ENCODE results near the gene KRT31.
"Not testable (repeated sequence)": the region's sequence is repeated elsewhere in the genome, so short reads cannot be mapped to it uniquely, and the experiment has no call there.

Gene KRT31

GRCh38 chr17:41417127-41417526 is 19.7 kb upstream of the KRT31 start:
- DNase-seq, result no peak

- DNase-seq, result no peak
Observed at GRCh38 chr17:41416479-41416878, 19.1 kb upstream of the KRT31 start.

GRCh38 chr17:41415833-41416335 is 18.5 kb upstream of the KRT31 start:
- no peak for DNase-seq

- DNase-seq, result no peak
Observed at GRCh38 chr17:41415411-41415810, 18.0 kb upstream of the KRT31 start.

- DNase-seq, result no peak
Observed at GRCh38 chr17:41413982-41414381, 16.6 kb upstream of the KRT31 start.

GRCh38 chr17:41413353-41413957 is 16.0 kb upstream of the KRT31 start:
- no peak for DNase-seq

- no peak for DNase-seq
Observed at GRCh38 chr17:41411072-41411840, 13.8 kb upstream of the KRT31 start.

GRCh38 chr17:41407226-41407625 is 9.8 kb upstream of the KRT31 start:
- DNase-seq, result no peak

- no peak for DNase-seq
Observed at GRCh38 chr17:41406205-41406604, 8.8 kb upstream of the KRT31 start.

GRCh38 chr17:41404024-41404671 is 6.7 kb upstream of the KRT31 start:
- no peak for DNase-seq

- DNase-seq, result no peak
Observed at GRCh38 chr17:41403404-41404023, 6.1 kb upstream of the KRT31 start.

- no peak for DNase-seq
Observed at GRCh38 chr17:41402161-41402560, 4.8 kb upstream of the KRT31 start.

- DNase-seq, result no peak
Observed at GRCh38 chr17:41396340-41396739, 1.1 kb downstream of the KRT31 start.

- DNase-seq, result no peak
Observed at GRCh38 chr17:41395611-41396010, 1.8 kb downstream of the KRT31 start.

GRCh38 chr17:41395044-41395443 is 2.4 kb downstream of the KRT31 start:
- DNase-seq, result not testable (repeated sequence)

- no peak for DNase-seq
Observed at GRCh38 chr17:41394254-41394996, 3.0 kb downstream of the KRT31 start.

- DNase-seq, result no peak
Observed at GRCh38 chr17:41393826-41394225, 3.6 kb downstream of the KRT31 start.

- no peak for DNase-seq
Observed at GRCh38 chr17:41393294-41393693, 4.1 kb downstream of the KRT31 start.

GRCh38 chr17:41392278-41392677 is 5.1 kb downstream of the KRT31 start:
- no peak for DNase-seq

GRCh38 chr17:41391535-41391934 is 5.9 kb downstream of the KRT31 start:
- no peak for DNase-seq

GRCh38 chr17:41390411-41390938 is 6.9 kb downstream of the KRT31 start:
- DNase-seq, result no peak

GRCh38 chr17:41387670-41388069 is 9.7 kb downstream of the KRT31 start:
- no peak for DNase-seq

GRCh38 chr17:41386227-41386626 is 11.2 kb downstream of the KRT31 start:
- no peak for DNase-seq

Data from NCI-H2171 (cell line).